ENCODE measurements around the gene MYH7.

Gene MYH7

DNA sequence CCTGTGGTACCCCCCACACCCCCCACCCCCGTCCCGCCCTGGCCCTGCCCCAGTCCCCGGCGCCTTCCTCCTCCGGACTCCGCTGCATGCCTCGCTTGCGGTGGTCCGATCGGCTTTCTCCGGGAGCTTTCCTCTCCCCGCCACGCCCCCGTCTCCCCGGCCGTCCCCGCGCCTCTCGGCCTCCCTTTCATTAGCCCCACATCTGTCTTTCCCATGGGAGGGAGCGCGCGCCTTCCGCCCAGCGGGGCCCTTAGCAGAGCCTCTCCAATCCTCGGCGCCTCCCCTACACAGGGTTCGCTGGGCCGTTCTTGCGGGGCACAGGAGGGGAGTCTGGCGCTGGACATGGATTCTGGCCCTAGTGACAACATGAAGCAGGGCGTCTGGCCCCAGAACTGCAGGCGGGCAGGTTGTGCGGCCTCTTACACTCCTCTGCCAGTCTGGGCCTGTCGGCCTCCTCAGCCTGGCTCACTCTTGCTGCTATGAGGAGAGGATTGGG lies 69.0 kb downstream of the MYH7 start:
- peak; percentile 79 for DNase-seq (ENCODE audit: low read depth)

DNA sequence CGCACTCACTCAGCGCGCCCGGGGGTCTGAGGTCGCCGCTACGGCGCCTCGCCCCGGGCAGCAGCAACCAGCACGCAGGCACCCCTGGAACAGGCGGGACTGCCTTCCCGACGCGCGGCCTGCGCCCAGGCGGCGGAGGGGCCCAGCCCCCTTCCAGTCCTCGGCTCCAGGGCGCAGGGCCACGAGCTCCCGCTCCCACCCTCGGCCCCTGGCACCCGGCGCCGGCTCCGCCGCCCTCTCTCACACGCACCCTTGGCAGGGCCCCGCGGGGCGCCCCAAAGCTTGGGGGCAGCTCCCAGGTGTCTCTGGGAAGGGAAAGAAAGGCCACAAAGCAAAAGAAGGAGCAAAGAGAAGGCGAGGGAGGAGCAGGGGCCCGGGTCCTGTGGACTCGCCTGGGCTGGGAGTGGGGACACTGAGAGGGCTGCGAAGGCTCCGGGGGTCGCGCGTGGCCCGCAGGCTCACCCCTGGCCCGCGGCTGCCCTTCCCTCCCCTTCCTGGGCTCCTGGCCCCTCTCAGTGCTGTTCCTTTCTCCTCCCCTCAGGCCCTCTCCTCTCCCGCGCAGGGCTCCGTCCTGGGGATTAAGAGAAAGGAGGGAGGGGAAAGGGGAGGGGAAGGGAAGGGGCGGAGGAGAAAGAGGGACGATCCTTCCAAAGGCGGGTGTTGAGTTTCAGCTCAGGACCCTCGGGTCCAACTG lies 69.6 kb downstream of the MYH7 start:
- peak; percentile 77 for DNase-seq (ENCODE audit: low read depth)

DNA sequence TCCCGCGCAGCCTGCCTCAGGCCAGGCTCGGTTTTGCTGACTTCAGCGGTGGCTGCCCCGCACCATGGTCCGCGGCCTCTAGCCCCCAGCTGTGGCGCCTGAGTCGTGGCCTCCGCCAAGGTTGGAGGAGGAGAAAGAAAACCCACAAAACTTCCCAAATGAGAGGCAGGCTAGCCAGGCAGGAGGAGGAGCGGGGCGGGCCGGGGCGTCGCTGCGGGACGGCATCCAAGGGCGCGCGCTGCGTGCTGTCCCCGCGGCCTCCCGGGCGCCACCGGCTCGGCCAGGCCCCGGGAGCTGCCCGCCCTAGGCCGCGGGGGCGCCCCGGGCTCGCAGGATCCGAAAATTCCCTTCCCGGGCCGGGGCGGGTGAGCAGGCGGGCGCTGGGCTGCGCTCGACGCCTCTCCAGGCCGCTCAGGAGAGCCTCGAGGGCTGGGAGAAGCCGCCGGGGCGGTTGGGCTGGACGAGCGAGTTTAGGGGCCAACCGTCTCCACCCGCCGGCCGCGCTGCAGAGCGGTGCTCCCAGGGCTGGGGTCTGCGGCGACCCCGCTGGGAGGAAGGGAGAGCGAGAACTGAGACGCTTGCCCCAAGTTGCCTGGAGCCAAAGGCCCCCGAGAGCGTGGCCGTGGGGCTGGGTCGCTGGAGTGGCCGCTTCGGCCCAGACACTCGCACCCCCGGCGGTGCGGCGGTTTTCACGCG lies 70.3 kb downstream of the MYH7 start, which contains the start of gene EFS:
Gene EFS (minus strand): TSS at position 137 of the 696 bp plus-strand sequence. CDS start 147 bp downstream, outside the sequence.
- DNase-seq (ENCODE audit: low read depth), result peak; percentile 62

DNA sequence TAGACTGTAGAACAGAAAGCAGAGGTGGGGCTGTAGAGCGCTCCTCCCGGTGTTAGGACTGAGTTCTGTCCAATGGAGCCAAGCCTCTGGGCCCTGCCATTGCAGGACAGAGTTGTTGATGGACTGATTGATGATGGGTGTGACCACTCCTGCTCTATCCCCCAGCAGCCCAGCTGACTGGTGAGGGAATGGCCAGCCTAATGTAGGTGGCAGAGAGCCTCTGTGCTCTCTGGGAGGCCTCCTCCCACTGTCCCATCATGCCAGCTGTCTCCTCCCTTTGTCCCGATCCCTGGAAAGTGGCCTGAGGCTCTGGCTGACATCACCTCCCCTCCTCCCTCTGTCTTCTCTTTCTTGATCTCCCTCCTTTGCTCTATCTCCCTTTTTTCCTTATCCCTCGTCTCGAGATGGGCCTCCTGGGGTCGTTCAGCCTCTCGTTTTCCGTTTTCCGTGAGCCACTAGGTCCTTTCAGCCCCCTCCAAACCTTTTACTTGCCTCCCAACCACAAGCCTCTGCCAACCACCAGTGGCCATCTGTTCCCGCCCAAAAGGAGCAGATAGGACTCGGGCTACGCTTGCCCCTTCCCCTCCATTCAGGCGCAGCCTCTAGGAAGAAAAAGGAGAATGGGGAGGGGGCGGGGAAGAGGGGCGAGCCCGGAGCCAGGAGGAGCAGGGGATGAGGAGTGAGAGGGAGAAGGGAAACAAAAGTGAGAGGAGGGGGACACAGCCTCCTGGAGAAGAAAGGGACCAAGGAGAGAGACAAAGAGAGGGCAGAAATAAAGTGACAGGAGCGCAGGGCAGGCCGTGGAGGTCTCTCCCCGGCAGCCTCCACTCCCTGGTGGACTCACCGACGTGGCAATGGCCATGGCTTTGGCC lies 71.1 kb downstream of the MYH7 start:
- peak; percentile 78 for DNase-seq (ENCODE audit: low read depth)
